ENCODE measurements around the gene PARD3.

DNA sequence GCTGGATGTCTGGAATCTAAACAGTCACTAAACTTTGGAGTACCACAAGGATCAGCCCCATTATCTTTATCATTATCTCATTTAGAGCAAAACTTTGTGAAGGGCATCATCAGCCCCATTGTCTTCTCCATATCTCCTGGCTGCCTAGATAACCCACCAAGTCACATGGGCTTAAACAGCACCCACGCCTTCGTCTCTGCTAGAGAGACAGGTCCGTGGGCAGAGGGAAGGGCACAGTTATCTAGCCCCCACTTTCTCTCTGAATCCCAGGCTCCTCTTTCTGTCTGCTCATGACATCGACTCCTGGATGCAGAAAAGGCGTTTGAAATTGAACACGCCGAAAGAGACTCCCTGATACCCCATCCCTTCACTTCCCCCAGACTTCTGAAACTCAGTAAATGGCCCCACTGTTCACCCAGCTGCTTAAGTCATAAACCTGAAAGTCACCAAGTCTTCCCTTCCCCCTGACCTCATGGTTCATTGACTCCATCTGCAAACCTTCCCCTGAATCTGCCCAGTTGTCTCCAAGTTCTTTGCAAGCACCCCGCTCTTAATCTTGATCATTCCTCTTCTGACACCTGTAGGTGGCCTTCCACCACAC is 20.9 kb upstream of the PARD3 start:
- TF ChIP-seq EZH2phosphoT487 (IDR thresholded peaks at IDR 0.05; ENCODE audit: low read depth, severe bottlenecking, unreplicated experiment), result no peak
- TF ChIP-seq, protein P1, sequence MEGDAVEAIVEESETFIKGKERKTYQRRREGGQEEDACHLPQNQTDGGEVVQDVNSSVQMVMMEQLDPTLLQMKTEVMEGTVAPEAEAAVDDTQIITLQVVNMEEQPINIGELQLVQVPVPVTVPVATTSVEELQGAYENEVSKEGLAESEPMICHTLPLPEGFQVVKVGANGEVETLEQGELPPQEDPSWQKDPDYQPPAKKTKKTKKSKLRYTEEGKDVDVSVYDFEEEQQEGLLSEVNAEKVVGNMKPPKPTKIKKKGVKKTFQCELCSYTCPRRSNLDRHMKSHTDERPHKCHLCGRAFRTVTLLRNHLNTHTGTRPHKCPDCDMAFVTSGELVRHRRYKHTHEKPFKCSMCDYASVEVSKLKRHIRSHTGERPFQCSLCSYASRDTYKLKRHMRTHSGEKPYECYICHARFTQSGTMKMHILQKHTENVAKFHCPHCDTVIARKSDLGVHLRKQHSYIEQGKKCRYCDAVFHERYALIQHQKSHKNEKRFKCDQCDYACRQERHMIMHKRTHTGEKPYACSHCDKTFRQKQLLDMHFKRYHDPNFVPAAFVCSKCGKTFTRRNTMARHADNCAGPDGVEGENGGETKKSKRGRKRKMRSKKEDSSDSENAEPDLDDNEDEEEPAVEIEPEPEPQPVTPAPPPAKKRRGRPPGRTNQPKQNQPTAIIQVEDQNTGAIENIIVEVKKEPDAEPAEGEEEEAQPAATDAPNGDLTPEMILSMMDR (IDR thresholded peaks at IDR 0.05; ENCODE audit: poor library complexity), result no peak
